ENCODE measurements around the gene SIGLECL1.

GRCh38 chr19:51292971-51293370, 42.1 kb downstream of the SIGLECL1 start:
- TF ChIP-seq CTCF (conservative IDR thresholded peaks at IDR 0.05; ENCODE audit: low read depth, low read length) (no peak), EZH2 (IDR thresholded peaks at IDR 0.05; ENCODE audit: borderline replicate concordance, low read depth, low read length, poor library complexity, severe bottlenecking) (no peak)
